Keratinocyte (primary cell): ENCODE results near the gene KLHL28. TPM values are rescaled to one million over a fixed set of nuclear protein-coding genes. Genes with fewer than 3 reads are reported as not detected.

Source experiments
- DNase-seq: peaks from one replicate; pipeline ENCODE4 v3.0.0-alpha.2; 2011; ENCODE audit warnings: low read depth, missing footprints, low spot score
- FAIRE-seq: peaks from 2 replicates; lab custom pipeline; 2011; peaks lifted over from hg19 to GRCh38; lab: Jason Lieb, UNC
- H2AFZ ChIP-seq: 2 replicates; pipeline ENCODE4 v1.6.0; 2012; ENCODE audit warnings: low read length, control low read depth, inconsistent platforms; ENCODE audit not compliant: control insufficient read depth
- H3K27ac ChIP-seq: 2 replicates; pipeline ENCODE4 v1.5.1; 2011; ENCODE audit warnings: low read length; ENCODE audit not compliant: control insufficient read depth, insufficient read depth
- H3K27me3 ChIP-seq: 3 replicates; pipeline ENCODE4 v1.6.0; 2011; ENCODE audit warnings: low read length; ENCODE audit not compliant: control insufficient read depth, insufficient read depth; ENCODE audit errors: extremely low read depth
- H3K36me3 ChIP-seq, 2 experiments: 2 replicates in 1 of 2; 3 replicates in 1 of 2; pipeline ENCODE4 v1.5.1; 2011; ENCODE audit warnings: low read length in 2 of 2, mild to moderate bottlenecking in 1 of 2; ENCODE audit not compliant: control insufficient read depth in 2 of 2, insufficient read depth in 2 of 2; ENCODE audit errors: extremely low read depth in 1 of 2
- H3K4me1 ChIP-seq: 3 replicates; pipeline ENCODE4 v1.5.1; 2011; ENCODE audit warnings: low read length; ENCODE audit not compliant: control insufficient read depth, insufficient read depth; ENCODE audit errors: extremely low read depth
- H3K4me2 ChIP-seq: 3 replicates; pipeline ENCODE4 v1.6.0; 2011; ENCODE audit warnings: low read depth, low read length; ENCODE audit not compliant: control insufficient read depth, insufficient read depth; ENCODE audit errors: extremely low read depth
- H3K4me3 ChIP-seq, 3 experiments: fragments of 200-600 bp in 1 of 3; sonication (generic) in 1 of 3; 2 replicates in 2 of 3; 3 replicates in 1 of 3; pipeline ENCODE4 v1.5.1; 2011 to 2016; ENCODE audit warnings: low read length in 3 of 3, mild to moderate bottlenecking in 3 of 3, control low read depth in 2 of 3, inconsistent platforms in 1 of 3, low read depth in 1 of 3, mixed read lengths in 1 of 3, mixed run types in 1 of 3, moderate library complexity in 1 of 3; ENCODE audit not compliant: control insufficient read depth in 2 of 3, insufficient read depth in 2 of 3; ENCODE audit errors: extremely low read depth in 1 of 3
- H3K79me2 ChIP-seq: 2 replicates; pipeline ENCODE4 v1.6.0; 2012; ENCODE audit warnings: low read length; ENCODE audit not compliant: control insufficient read depth, insufficient read depth
- H3K9ac ChIP-seq: 3 replicates; pipeline ENCODE4 v1.6.0; 2011; ENCODE audit warnings: low read length; ENCODE audit not compliant: control insufficient read depth, insufficient read depth; ENCODE audit errors: extremely low read depth
- H3K9me1 ChIP-seq: 3 replicates; pipeline ENCODE4 v1.6.0; 2011; ENCODE audit warnings: low read length; ENCODE audit not compliant: control insufficient read depth, insufficient read depth; ENCODE audit errors: extremely low read depth
- H3K9me3 ChIP-seq: 2 replicates; pipeline ENCODE4 v1.5.1; 2012; ENCODE audit warnings: low read depth, low read length; ENCODE audit not compliant: control insufficient read depth
- H4K20me1 ChIP-seq: 3 replicates; pipeline ENCODE4 v1.6.0; 2011; ENCODE audit warnings: low read length; ENCODE audit not compliant: control insufficient read depth, insufficient read depth; ENCODE audit errors: extremely low read depth
- EZH2 ChIP-seq: IDR thresholded peaks from one replicate; pipeline ENCODE4 v1.6.1; 2012; ENCODE audit warnings: inconsistent platforms, mild to moderate bottlenecking, low read length, moderate library complexity
- dilution Hi-C: fragments of 300-500 bp; cut with MboI; formaldehyde crosslinking; loops from one replicate; pipeline ENCODE4 v1.7.0; 2020; ENCODE audit warnings: low sequenced_read_pairs; ENCODE audit not compliant: extremely low pct_ligation_motif_present
- polyA plus RNA-seq, 5 experiments: library from polyadenylated mRNA; depleted of rRNA in 3 of 5; stranded (reverse) in 3 of 5; stranded (forward) in 1 of 5; unstranded in 1 of 5; fragments of >200 nt; gene quantifications; 1 replicate in 1 of 5; 2 replicates in 3 of 5; 3 replicates in 1 of 5; pipeline versions ENCODE4 v1.2.1 to v1.2.3, GENCODE V29; 2011 to 2012; ENCODE audit warnings: missing spikeins in 2 of 5, low read depth in 1 of 5, low replicate concordance in 1 of 5
- TF ChIP-seq, protein P1 (sequence below), 3 experiments: IDR thresholded peaks in 1 of 3; conservative IDR thresholded peaks in 1 of 3; optimal IDR thresholded peaks in 1 of 3; 2 replicates in 2 of 3; 3 replicates in 1 of 3; pipeline versions ENCODE3 to v1.5.1; 2011; ENCODE audit warnings: low read length in 3 of 3, mild to moderate bottlenecking in 3 of 3, moderate library complexity in 2 of 3, control low read depth in 1 of 3, inconsistent platforms in 1 of 3; ENCODE audit not compliant: insufficient read depth in 2 of 3; ENCODE audit errors: extremely low read depth in 1 of 3

The KLHL28 gene
- polyA plus RNA-seq, 1 donor (not counting 4 experiments of a cell fraction or from before 2014, with no cell fraction given): 6.1 TPM

DNA sequence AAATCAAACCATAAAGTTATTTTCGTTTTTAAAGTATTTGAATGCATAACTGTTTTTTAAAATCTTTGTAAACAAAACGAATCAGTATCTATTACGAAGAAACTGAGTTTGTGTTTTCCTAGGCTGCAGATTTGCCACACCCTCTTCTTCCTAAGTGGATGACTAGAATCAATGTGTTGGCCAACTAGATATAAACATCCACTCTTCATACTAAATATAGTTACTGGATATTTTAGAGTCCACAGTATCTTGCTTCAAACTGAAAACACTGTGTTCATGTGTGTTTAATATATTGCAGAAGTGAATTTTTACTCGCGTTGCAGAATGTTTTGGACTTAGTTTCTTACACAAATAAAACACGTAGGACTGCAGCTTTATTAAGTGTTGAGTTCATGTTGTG is 63.2 kb downstream of the KLHL28 start:
- Histone ChIP-seq H3K9me1 (no peaks in the 10 kb centered on the region), H3K36me3 (no peaks in the 10 kb centered on the region), H3K27ac (no peak overlapping the region), H3K4me2 (peak overlapping the region; percentile 98), H3K79me2 (no peaks in the 10 kb centered on the region), H3K27me3 (no peaks in the 10 kb centered on the region), H2AFZ (no peak overlapping the region), H4K20me1 (no peaks in the 10 kb centered on the region), H3K9me3 (no peaks in the 10 kb centered on the region), H3K4me3 (peak overlapping the region; percentile 74 to 96 (median 92)), H3K4me1 (peaks cover 8% of the 10 kb centered on the region), H3K9ac (no peak overlapping the region)
- FAIRE-seq: no peak
- dilution Hi-C loops: no loop called here
- no peak for TF ChIP-seq EZH2
- TF ChIP-seq, protein P1, sequence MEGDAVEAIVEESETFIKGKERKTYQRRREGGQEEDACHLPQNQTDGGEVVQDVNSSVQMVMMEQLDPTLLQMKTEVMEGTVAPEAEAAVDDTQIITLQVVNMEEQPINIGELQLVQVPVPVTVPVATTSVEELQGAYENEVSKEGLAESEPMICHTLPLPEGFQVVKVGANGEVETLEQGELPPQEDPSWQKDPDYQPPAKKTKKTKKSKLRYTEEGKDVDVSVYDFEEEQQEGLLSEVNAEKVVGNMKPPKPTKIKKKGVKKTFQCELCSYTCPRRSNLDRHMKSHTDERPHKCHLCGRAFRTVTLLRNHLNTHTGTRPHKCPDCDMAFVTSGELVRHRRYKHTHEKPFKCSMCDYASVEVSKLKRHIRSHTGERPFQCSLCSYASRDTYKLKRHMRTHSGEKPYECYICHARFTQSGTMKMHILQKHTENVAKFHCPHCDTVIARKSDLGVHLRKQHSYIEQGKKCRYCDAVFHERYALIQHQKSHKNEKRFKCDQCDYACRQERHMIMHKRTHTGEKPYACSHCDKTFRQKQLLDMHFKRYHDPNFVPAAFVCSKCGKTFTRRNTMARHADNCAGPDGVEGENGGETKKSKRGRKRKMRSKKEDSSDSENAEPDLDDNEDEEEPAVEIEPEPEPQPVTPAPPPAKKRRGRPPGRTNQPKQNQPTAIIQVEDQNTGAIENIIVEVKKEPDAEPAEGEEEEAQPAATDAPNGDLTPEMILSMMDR (optimal IDR thresholded peaks at IDR 0.05 in 1 of 3, IDR thresholded peaks at IDR 0.05 in 1 of 3, conservative IDR thresholded peaks at IDR 0.05 in 1 of 3; ENCODE audit: extremely low read depth in 1 of 3, insufficient read depth in 2 of 3, low read length in 3 of 3): no peak
- DNase-seq: no peak

- H2AFZ ChIP-seq: peak overlapping the region; percentile 92
- TF ChIP-seq, protein P1 (optimal IDR thresholded peaks at IDR 0.05 in 1 of 3, IDR thresholded peaks at IDR 0.05 in 1 of 3, conservative IDR thresholded peaks at IDR 0.05 in 1 of 3; ENCODE audit: extremely low read depth in 1 of 3, insufficient read depth in 2 of 3, low read length in 3 of 3): no peak
- TF ChIP-seq EZH2: no peak
- peak overlapping the region; percentile 86 for H3K9ac ChIP-seq
- no peak for FAIRE-seq
- DNase-seq: no peak
- dilution Hi-C loops: no loop called here
- H3K9me1 ChIP-seq: no peaks in the 10 kb centered on the region
- no peaks in the 10 kb centered on the region for H4K20me1 ChIP-seq
- H3K79me2 ChIP-seq: no peaks in the 10 kb centered on the region
- H3K27ac ChIP-seq: peak overlapping the region; percentile 72
- H3K27me3 ChIP-seq: no peaks in the 10 kb centered on the region
- H3K4me3 ChIP-seq: peak overlapping the region; percentile 74 to 96 (median 92)
- H3K4me1 ChIP-seq: peaks cover 8% of the 10 kb centered on the region
- H3K36me3 ChIP-seq: no peaks in the 10 kb centered on the region
- peak overlapping the region; percentile 98 for H3K4me2 ChIP-seq
- no peaks in the 10 kb centered on the region for H3K9me3 ChIP-seq
Observed at GRCh38 chr14:44897845-44898151, 63.9 kb downstream of the KLHL28 start.
